WTC11 (cell line): ENCODE data around the gene TEX51. TPM values are rescaled to one million over a fixed set of nuclear protein-coding genes. Genes with fewer than 3 reads are reported as not detected.

ENCODE experiments used
- AR ChIP-seq: fragments of 250-450 bp; sonication (Bioruptor Pico); IDR thresholded peaks from 2 replicates; pipeline ENCODE4 v1.9.0; 2021; ENCODE audit warnings: mild to moderate bottlenecking
- ARID4B ChIP-seq: sonication (generic); formaldehyde crosslinking; IDR thresholded peaks from 2 replicates; pipeline ENCODE4 v1.8.0; 2023; ENCODE audit warnings: missing genetic modification reagents, mild to moderate bottlenecking, borderline replicate concordance
- CREM ChIP-seq: sonication (generic); formaldehyde crosslinking; IDR thresholded peaks from 2 replicates; pipeline ENCODE4 v1.8.1; 2022; ENCODE audit warnings: mild to moderate bottlenecking, missing genetic modification reagents, moderate library complexity
- E2F4 ChIP-seq: sonication (generic); formaldehyde crosslinking; IDR thresholded peaks from 2 replicates; pipeline ENCODE4 v1.8.1; 2022; ENCODE audit warnings: low read depth, mild to moderate bottlenecking, moderate library complexity, missing genetic modification reagents, borderline replicate concordance
- E2F5 ChIP-seq: sonication (generic); formaldehyde crosslinking; IDR thresholded peaks from 2 replicates; pipeline ENCODE4 v1.8.1; 2022; ENCODE audit warnings: mild to moderate bottlenecking, moderate library complexity, missing genetic modification reagents
- ERG ChIP-seq: fragments of 250-450 bp; sonication (Bioruptor Pico); IDR thresholded peaks from 2 replicates; pipeline ENCODE4 v1.8.0; 2021; ENCODE audit warnings: mild to moderate bottlenecking
- ESRRA ChIP-seq: sonication (generic); formaldehyde crosslinking; IDR thresholded peaks from 2 replicates; pipeline ENCODE4 v1.8.1; 2022; ENCODE audit warnings: mild to moderate bottlenecking, missing genetic modification reagents, borderline replicate concordance
- GABPB1 ChIP-seq: sonication (generic); formaldehyde crosslinking; IDR thresholded peaks from 2 replicates; pipeline ENCODE4 v1.8.1; 2023; ENCODE audit warnings: mild to moderate bottlenecking, missing genetic modification reagents
- GTF2I ChIP-seq: fragments of 250-450 bp; sonication (Bioruptor Pico); conservative IDR thresholded peaks from 2 replicates; pipeline ENCODE4 v1.4.0; 2021; ENCODE audit warnings: mild to moderate bottlenecking
- KAT7 ChIP-seq: sonication (generic); formaldehyde crosslinking; IDR thresholded peaks from 2 replicates; pipeline ENCODE4 v1.8.1; 2023; ENCODE audit warnings: missing genetic modification reagents, mild to moderate bottlenecking, borderline replicate concordance
- MLX ChIP-seq: sonication (generic); formaldehyde crosslinking; IDR thresholded peaks from 2 replicates; pipeline ENCODE4 v1.8.1; 2023; ENCODE audit warnings: mild to moderate bottlenecking, missing genetic modification reagents, moderate library complexity
- NFYB ChIP-seq: sonication (generic); formaldehyde crosslinking; conservative IDR thresholded peaks from 2 replicates; pipeline ENCODE4 v1.8.0; 2022; ENCODE audit warnings: low read depth, missing genetic modification reagents
- NR3C1 ChIP-seq: sonication (generic); formaldehyde crosslinking; conservative IDR thresholded peaks from 2 replicates; pipeline ENCODE4 v1.8.1; 2023; ENCODE audit warnings: low read depth, mild to moderate bottlenecking, missing genetic modification reagents
- RORB ChIP-seq: fragments of 250-450 bp; sonication (Bioruptor Pico); IDR thresholded peaks from 2 replicates; pipeline ENCODE4 v1.9.0; 2021; ENCODE audit warnings: mild to moderate bottlenecking
- TEAD1 ChIP-seq: sonication (generic); formaldehyde crosslinking; IDR thresholded peaks from 2 replicates; pipeline ENCODE4 v1.8.0; 2022; ENCODE audit warnings: mild to moderate bottlenecking, missing genetic modification reagents
- ZNF281 ChIP-seq: sonication (generic); formaldehyde crosslinking; IDR thresholded peaks from 2 replicates; pipeline ENCODE4 v1.8.0; 2023; ENCODE audit warnings: mild to moderate bottlenecking, missing genetic modification reagents
- ZNF396 ChIP-seq: fragments of 250-450 bp; sonication (Bioruptor Pico); IDR thresholded peaks from 2 replicates; pipeline ENCODE4 v1.8.0; 2021; ENCODE audit warnings: mild to moderate bottlenecking, moderate library complexity, borderline replicate concordance
- ZNF423 ChIP-seq: fragments of 250-450 bp; sonication (Bioruptor Pico); IDR thresholded peaks from 2 replicates; pipeline ENCODE4 v2.1.2; 2022; ENCODE audit warnings: mild to moderate bottlenecking, moderate library complexity
- ZNF512 ChIP-seq: sonication (generic); formaldehyde crosslinking; IDR thresholded peaks from 2 replicates; pipeline ENCODE4 v1.8.1; 2022; ENCODE audit warnings: missing genetic modification reagents, borderline replicate concordance
- ZNF671 ChIP-seq: fragments of 250-450 bp; sonication (Bioruptor Pico); IDR thresholded peaks from 2 replicates; pipeline ENCODE4 v1.8.0; 2021; ENCODE audit warnings: mild to moderate bottlenecking
- ZSCAN18 ChIP-seq: fragments of 250-450 bp; sonication (Bioruptor Pico); IDR thresholded peaks from 2 replicates; pipeline ENCODE4 v2.1.2; 2022; ENCODE audit warnings: mild to moderate bottlenecking, moderate library complexity
- total RNA-seq: library from RNA; stranded (reverse); gene quantifications from 3 replicates; pipeline ENCODE4 v1.2.3, GENCODE V29; 2021

TEX51 gene
- total RNA-seq, 1 experiment from 2014 or later: not detected

GRCh38 chr2:126942427-126943203 is 43.9 kb downstream of the TEX51 start (continued):
- TF ChIP-seq KAT7 (CRISPR knock-in tag) (no peak), GTF2I (CRISPR knock-in tag) (no peak), NFYB (no peak), AR (no peak), RORB (CRISPR knock-in tag) (no peak), NR3C1 (CRISPR knock-in tag) (no peak), ZSCAN18 (no peak), CREM (CRISPR knock-in tag) (no peak), TEAD1 (CRISPR knock-in tag) (peak; percentile 62; the same call in 1 of the 2 replicates), E2F5 (CRISPR knock-in tag) (no peak), GABPB1 (CRISPR knock-in tag) (no peak), ERG (CRISPR knock-in tag) (no peak), ZNF512 (CRISPR knock-in tag) (no peak), E2F4 (CRISPR knock-in tag) (no peak), ZNF671 (no peak), ZNF423 (CRISPR knock-in tag) (peak; percentile 89), ARID4B (CRISPR knock-in tag) (no peak), ESRRA (no peak), ZNF281 (CRISPR knock-in tag) (no peak), ZNF396 (CRISPR knock-in tag) (no peak), MLX (CRISPR knock-in tag) (no peak)
